ENCODE data around the gene CCDC74B.
"Not testable (repeated sequence)": the region's sequence is repeated elsewhere in the genome, so short reads cannot be mapped to it uniquely, and the experiment has no call there.

Gene CCDC74B

DNA sequence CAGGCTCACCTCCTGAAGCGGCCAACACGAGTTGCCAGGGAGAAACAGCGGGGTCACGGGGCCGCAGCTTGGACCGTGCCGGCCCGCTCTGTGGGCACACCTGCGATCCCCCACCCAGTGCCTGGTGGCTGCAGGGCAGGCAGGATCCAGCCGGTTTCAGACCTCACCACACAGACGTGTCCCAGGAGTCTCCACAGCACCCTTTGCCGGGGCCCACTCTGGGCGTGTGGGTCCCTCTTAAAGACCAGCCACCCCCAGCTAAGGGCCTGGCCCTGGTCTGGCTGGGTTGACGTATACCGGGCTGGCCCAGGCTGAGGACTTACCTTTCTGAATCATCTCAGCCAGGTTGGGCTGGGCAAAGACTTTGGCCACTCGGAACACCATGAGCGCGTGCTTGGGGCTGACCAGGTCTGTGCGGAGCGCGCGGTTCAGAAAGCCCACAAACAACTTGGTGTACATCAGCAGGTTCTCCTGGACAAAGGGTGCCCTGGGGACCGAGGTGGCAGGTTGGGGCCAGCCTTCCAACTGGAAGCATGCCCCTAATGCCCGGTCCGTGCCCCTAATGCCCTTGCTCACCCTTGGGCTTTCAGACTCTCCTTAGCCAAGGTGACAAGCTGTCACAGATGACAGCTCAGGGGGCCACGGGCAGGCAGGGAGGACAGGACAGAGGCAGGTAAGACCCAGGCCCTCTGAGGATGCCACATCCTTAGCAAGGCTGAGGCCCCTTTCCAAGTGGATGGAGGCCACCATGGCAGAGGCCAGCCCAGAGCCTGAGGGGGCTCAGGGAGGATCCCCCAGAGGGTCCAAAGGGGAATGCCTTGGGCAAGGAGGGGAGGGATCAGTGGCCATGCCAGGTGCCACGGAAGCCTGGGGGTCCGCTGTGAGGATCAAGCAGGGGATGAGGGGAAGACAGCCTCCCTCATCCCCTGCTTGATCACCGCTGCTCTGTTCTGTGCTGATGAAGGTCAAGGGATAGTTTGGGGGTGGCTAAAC, 10.2 kb upstream of the CCDC74B start:
- no peak overlapping the region for H3K4me3 ChIP-seq (ENCODE audit: low read depth, low read length)
- no peak overlapping the region for H3K27ac ChIP-seq (ENCODE audit: extremely low read depth, low read depth, low read length)
- ChIA-PET CTCF (interaction anchor here (0.6 to 1.1 kb wide), 8 partner anchors 8 to 687 kb away, joined by 3 to 5 read pairs (median 4); no protein-coding TSS in a partner anchor), POLR2A (interaction anchor here (0.6 kb wide), 1 partner anchor 30 kb away, joined by 5 read pairs; no protein-coding TSS in a partner anchor)
- H3K36me3 ChIP-seq (ENCODE audit: control insufficient read depth in 2 of 2, insufficient read depth in 1 of 2, low read length in 2 of 2), result peaks cover 4 to 79% of the 10 kb centered on the region in 2 experiments; a peak in 2 of 3 replicates
- H3K4me1 ChIP-seq (ENCODE audit: control insufficient read depth, insufficient read depth, low read length), result no peaks in the 10 kb centered on the region
- TF ChIP-seq ZNF707 (tag by site-specific recombination; IDR thresholded peaks at IDR 0.05) (no peak), GLIS2 (tag by site-specific recombination; IDR thresholded peaks at IDR 0.05) (no peak), ZNF776 (tag by site-specific recombination; IDR thresholded peaks at IDR 0.05; ENCODE audit: borderline replicate concordance) (no peak), ZNF221 (tag by site-specific recombination; IDR thresholded peaks at IDR 0.05; ENCODE audit: borderline replicate concordance) (no peak)
- no peaks in the 10 kb centered on the region for H3K9me3 ChIP-seq (ENCODE audit: control insufficient read depth, insufficient read depth, low read depth, low read length)

DNA sequence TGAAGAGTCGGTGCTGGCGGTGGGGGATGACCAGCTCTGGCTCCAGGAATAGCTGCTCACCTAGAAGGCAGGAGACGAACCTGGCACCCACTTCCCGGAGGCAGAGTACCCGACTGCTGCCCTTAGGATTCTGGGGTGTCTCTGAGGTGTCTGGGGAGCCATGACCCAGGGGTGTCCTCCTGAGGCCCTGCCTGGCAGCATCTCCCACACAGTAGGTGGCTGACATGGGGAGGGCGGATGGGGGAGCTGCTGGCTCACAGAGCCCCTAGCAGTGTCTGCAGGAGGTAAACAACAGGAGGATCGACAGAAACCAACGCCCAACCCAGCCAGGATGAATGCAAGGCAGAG, 9.5 kb upstream of the CCDC74B start:
- CTCF ChIA-PET, result not testable (repeated sequence)

DNA sequence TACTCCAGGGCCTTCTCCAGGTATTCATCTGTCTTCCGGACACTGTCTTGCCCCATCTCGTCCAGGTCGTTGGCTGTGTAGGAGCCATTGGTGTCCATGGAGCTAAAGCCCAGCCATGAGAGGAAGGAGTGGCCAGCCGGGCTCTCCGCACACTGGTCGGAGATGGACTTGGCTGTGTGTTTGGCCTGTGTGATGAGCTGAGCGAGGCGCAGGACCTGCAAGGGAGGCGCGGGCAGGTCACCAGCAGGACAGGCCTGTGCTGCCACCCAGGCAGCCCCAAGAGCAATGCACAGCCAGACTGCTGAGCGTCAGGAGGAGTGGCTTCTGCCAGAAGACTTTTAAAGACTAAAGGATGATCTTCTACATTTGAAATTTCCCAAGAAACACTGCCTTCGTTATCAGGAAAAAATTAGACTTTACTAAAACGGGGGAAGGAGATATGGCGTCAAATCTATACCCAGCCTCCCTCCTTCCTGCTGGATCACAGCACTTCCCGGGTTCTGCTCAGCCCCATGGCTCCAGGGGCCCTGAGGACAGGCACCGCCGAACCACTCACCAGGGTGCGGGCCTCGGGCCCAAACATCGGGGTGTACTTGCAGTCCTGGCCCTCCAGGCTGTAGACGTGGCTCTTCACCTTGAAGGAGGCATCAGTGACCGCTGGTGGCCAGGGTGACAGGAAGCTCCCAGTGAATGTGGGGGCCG, 9.0 kb upstream of the CCDC74B start:
- POLR2A ChIA-PET; H3K27ac ChIP-seq (ENCODE audit: extremely low read depth, low read depth, low read length); H3K9me3 ChIP-seq (ENCODE audit: control insufficient read depth, insufficient read depth, low read depth, low read length); H3K4me1 ChIP-seq (ENCODE audit: control insufficient read depth, insufficient read depth, low read length); H3K4me3 ChIP-seq (ENCODE audit: low read depth, low read length); CTCF ChIA-PET: not testable (repeated sequence)
- H3K36me3 ChIP-seq (ENCODE audit: control insufficient read depth in 2 of 2, insufficient read depth in 1 of 2, low read length in 2 of 2), result peaks cover 0 to 68% of the 10 kb centered on the region in 2 experiments; a peak in 2 of 3 replicates

More for the DNA sequence above, 9.5 kb upstream of the CCDC74B start:
- H3K27ac ChIP-seq (ENCODE audit: extremely low read depth, low read depth, low read length); H3K4me3 ChIP-seq (ENCODE audit: low read depth, low read length); H3K4me1 ChIP-seq (ENCODE audit: control insufficient read depth, insufficient read depth, low read length); POLR2A ChIA-PET; H3K9me3 ChIP-seq (ENCODE audit: control insufficient read depth, insufficient read depth, low read depth, low read length): not testable (repeated sequence)
- peaks cover 3 to 73% of the 10 kb centered on the region in 2 experiments; a peak in 2 of 3 replicates for H3K36me3 ChIP-seq (ENCODE audit: control insufficient read depth in 2 of 2, insufficient read depth in 1 of 2, low read length in 2 of 2)

DNA sequence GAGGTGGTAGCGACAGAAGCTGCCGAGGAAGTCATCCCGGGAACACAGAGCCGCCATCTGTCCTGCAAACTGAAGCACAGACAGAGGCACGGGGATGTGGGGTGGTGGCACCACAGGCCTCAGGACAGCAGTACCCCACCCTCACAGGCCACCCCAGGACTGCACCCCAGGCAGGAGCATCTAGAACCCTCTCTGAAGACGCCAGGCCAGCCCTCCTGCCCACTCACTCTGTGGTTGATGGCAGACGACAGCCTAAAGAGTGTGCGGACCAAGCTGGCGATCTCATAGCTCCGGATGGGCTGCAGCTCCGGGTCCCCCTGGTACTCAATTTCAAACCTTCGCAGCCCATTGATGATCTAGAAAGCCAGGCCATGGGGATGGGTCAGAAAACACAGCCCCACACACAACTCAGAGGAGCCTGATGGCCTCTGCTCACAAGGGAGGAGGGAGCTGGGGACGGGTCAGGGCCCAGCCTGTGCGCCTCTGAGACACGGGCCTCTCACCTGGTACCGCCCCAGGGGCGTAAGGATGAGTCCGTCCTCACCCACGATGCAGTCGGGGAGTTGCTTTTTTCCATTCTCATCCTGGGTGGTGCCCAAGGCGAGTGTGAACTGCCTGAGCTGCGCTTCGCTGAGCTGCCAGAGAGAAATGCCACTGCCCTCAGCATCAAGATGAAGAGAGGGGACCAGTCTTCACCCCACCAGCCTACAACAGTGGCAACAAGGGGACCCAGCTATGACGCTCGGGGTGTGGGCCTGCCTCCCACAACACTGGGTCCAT, 8.1 kb upstream of the CCDC74B start:
- CTCF ChIA-PET, result no interaction called here
- TF ChIP-seq ZNF701 (tag by site-specific recombination; IDR thresholded peaks at IDR 0.05) (no peak), GLI2 (tag by site-specific recombination; IDR thresholded peaks at IDR 0.05; ENCODE audit: borderline replicate concordance, low read depth) (no peak), ZNF670 (tag by site-specific recombination; IDR thresholded peaks at IDR 0.05; ENCODE audit: low read depth) (no peak), ZNF169 (tag by site-specific recombination; IDR thresholded peaks at IDR 0.05) (no peak), ZNF600 (tag by site-specific recombination; IDR thresholded peaks at IDR 0.05) (no peak), FEZF1 (tag by site-specific recombination; IDR thresholded peaks at IDR 0.05) (no peak)
- TF ChIP-seq, protein P1, sequence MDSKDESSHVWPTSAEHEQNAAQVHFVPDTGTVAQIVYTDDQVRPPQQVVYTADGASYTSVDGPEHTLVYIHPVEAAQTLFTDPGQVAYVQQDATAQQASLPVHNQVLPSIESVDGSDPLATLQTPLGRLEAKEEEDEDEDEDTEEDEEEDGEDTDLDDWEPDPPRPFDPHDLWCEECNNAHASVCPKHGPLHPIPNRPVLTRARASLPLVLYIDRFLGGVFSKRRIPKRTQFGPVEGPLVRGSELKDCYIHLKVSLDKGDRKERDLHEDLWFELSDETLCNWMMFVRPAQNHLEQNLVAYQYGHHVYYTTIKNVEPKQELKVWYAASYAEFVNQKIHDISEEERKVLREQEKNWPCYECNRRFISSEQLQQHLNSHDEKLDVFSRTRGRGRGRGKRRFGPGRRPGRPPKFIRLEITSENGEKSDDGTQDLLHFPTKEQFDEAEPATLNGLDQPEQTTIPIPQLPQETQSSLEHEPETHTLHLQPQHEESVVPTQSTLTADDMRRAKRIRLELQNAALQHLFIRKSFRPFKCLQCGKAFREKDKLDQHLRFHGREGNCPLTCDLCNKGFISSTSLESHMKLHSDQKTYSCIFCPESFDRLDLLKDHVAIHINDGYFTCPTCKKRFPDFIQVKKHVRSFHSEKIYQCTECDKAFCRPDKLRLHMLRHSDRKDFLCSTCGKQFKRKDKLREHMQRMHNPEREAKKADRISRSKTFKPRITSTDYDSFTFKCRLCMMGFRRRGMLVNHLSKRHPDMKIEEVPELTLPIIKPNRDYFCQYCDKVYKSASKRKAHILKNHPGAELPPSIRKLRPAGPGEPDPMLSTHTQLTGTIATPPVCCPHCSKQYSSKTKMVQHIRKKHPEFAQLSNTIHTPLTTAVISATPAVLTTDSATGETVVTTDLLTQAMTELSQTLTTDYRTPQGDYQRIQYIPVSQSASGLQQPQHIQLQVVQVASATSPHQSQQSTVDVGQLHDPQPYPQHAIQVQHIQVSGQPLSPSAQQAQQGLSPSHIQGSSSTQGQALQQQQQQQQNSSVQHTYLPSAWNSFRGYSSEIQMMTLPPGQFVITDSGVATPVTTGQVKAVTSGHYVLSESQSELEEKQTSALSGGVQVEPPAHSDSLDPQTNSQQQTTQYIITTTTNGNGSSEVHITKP (tag by site-specific recombination; IDR thresholded peaks at IDR 0.05), result no peak
- TF ChIP-seq, protein P2, sequence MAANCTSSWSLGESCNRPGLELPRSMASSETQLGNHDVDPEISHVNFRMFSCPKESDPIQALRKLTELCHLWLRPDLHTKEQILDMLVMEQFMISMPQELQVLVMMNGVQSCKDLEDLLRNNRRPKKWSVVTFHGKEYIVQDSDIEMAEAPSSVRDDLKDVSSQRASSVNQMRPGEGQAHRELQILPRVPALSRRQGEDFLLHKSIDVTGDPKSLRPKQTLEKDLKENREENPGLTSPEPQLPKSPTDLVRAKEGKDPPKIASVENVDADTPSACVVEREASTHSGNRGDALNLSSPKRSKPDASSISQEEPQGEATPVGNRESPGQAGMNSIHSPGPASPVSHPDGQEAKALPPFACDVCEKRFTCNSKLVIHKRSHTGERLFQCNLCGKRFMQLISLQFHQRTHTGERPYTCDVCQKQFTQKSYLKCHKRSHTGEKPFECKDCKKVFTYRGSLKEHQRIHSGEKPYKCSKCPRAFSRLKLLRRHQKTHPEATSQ (tag by site-specific recombination; IDR thresholded peaks at IDR 0.05), result no peak
- TF ChIP-seq, protein P3, sequence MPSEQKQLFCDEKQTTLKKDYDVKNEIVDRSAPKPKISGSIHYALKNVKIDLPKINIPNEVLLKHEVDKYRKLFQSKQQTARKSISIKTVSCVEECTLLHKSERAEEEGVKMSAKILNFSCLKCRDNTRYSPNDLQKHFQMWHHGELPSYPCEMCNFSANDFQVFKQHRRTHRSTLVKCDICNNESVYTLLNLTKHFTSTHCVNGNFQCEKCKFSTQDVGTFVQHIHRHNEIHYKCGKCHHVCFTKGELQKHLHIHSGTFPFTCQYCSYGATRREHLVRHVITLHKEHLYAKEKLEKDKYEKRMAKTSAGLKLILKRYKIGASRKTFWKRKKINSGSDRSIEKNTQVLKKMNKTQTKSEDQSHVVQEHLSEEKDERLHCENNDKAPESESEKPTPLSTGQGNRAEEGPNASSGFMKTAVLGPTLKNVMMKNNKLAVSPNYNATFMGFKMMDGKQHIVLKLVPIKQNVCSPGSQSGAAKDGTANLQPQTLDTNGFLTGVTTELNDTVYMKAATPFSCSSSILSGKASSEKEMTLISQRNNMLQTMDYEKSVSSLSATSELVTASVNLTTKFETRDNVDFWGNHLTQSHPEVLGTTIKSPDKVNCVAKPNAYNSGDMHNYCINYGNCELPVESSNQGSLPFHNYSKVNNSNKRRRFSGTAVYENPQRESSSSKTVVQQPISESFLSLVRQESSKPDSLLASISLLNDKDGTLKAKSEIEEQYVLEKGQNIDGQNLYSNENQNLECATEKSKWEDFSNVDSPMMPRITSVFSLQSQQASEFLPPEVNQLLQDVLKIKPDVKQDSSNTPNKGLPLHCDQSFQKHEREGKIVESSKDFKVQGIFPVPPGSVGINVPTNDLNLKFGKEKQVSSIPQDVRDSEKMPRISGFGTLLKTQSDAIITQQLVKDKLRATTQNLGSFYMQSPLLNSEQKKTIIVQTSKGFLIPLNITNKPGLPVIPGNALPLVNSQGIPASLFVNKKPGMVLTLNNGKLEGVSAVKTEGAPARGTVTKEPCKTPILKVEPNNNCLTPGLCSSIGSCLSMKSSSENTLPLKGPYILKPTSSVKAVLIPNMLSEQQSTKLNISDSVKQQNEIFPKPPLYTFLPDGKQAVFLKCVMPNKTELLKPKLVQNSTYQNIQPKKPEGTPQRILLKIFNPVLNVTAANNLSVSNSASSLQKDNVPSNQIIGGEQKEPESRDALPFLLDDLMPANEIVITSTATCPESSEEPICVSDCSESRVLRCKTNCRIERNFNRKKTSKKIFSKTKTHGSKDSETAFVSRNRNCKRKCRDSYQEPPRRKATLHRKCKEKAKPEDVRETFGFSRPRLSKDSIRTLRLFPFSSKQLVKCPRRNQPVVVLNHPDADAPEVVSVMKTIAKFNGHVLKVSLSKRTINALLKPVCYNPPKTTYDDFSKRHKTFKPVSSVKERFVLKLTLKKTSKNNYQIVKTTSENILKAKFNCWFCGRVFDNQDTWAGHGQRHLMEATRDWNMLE (tag by site-specific recombination; conservative IDR thresholded peaks at IDR 0.05; ENCODE audit: low read depth), result no peak

More for the DNA sequence above, 8.1 kb upstream of the CCDC74B start:
- H3K4me3 ChIP-seq (ENCODE audit: low read depth, low read length), result no peak overlapping the region
- POLR2A ChIA-PET, result interaction anchor here (0.5 kb wide), 1 partner anchor 191 kb away, joined by 4 read pairs; no protein-coding TSS in a partner anchor
- H3K4me1 ChIP-seq (ENCODE audit: control insufficient read depth, insufficient read depth, low read length), result no peaks in the 10 kb centered on the region
- H3K27ac ChIP-seq (ENCODE audit: extremely low read depth, low read depth, low read length), result no peak overlapping the region
- no peaks in the 10 kb centered on the region for H3K9me3 ChIP-seq (ENCODE audit: control insufficient read depth, insufficient read depth, low read depth, low read length)
- peaks cover 0 to 62% of the 10 kb centered on the region in 2 experiments; a peak in 1 of 3 replicates for H3K36me3 ChIP-seq (ENCODE audit: control insufficient read depth in 2 of 2, insufficient read depth in 1 of 2, low read length in 2 of 2)

All from HEK293 (cell line).